CD14-positive monocyte (primary cell): ENCODE data around the gene CRYGS. TPM values are rescaled to one million over a fixed set of nuclear protein-coding genes. Genes with fewer than 3 reads are reported as not detected.
A peak's percentile ranks its signal among the peaks of the same experiment; 100 is the strongest.

Experiments used
- DNase-seq, 3 donors: peaks; one replicate each; pipeline ENCODE4 v3.0.0-alpha.2; 2011 to 2022
- H2AFZ ChIP-seq: 2 replicates; pipeline ENCODE4 v1.6.0; 2012; ENCODE audit warnings: mild to moderate bottlenecking, low read depth, low read length, inconsistent platforms; ENCODE audit not compliant: insufficient read depth, poor library complexity, severe bottlenecking
- H3K27ac ChIP-seq, 2 donors: 1 replicate in 1 of 2; 2 replicates in 1 of 2; pipeline ENCODE4 v1.5.1; 2012 to 2013; ENCODE audit warnings: low read length in 2 of 2, control low read depth in 1 of 2, inconsistent platforms in 1 of 2, low read depth in 1 of 2, mild to moderate bottlenecking in 1 of 2
- H3K27me3 ChIP-seq, 2 donors: one replicate each; pipeline versions ENCODE4 v1.6.0 to v1.6.1; 2011 to 2013; ENCODE audit warnings: low read length in 2 of 2; ENCODE audit not compliant: control insufficient read depth in 2 of 2, insufficient read depth in 2 of 2
- H3K36me3 ChIP-seq, 2 donors: replicated peaks in 1 of 2; 1 replicate in 1 of 2; 2 replicates in 1 of 2; pipeline versions ENCODE4 v1.5.1 to v1.6.1; 2012 to 2013; ENCODE audit warnings: low read length in 2 of 2, control low read depth in 1 of 2, inconsistent platforms in 1 of 2, mild to moderate bottlenecking in 1 of 2; ENCODE audit not compliant: insufficient read depth in 2 of 2, control insufficient read depth in 1 of 2
- H3K4me1 ChIP-seq, 2 donors: 1 replicate in 1 of 2; 2 replicates in 1 of 2; pipeline versions ENCODE4 v1.5.1 to v1.6.1; 2012 to 2013; ENCODE audit warnings: low read length in 2 of 2, control low read depth in 1 of 2, inconsistent platforms in 1 of 2, mild to moderate bottlenecking in 1 of 2, moderate library complexity in 1 of 2; ENCODE audit not compliant: insufficient read depth in 2 of 2, control insufficient read depth in 1 of 2
- H3K4me2 ChIP-seq: replicated peaks from 2 replicates; pipeline ENCODE3; 2012; ENCODE audit warnings: low read length, moderate library complexity, mild to moderate bottlenecking; ENCODE audit not compliant: poor library complexity, severe bottlenecking; ENCODE audit errors: extremely low read depth
- H3K4me3 ChIP-seq, 3 experiments: fragments of 200-600 bp in 1 of 3; sonication (generic) in 1 of 3; replicated peaks in 1 of 3; 1 replicate in 2 of 3; 2 replicates in 1 of 3; pipeline ENCODE4 v1.5.1; 2011 to 2013; ENCODE audit warnings: low read length in 3 of 3, mild to moderate bottlenecking in 3 of 3, control low read depth in 2 of 3, low read depth in 2 of 3, inconsistent platforms in 1 of 3, moderate library complexity in 1 of 3
- H3K79me2 ChIP-seq: 2 replicates; pipeline ENCODE4 v1.6.0; 2012; ENCODE audit warnings: mild to moderate bottlenecking, control low read depth, inconsistent platforms, low read length, moderate library complexity; ENCODE audit not compliant: insufficient read depth
- H3K9ac ChIP-seq: 2 replicates; pipeline ENCODE4 v1.6.0; 2017; ENCODE audit warnings: low read length, mild to moderate bottlenecking; ENCODE audit not compliant: insufficient read depth, poor library complexity, severe bottlenecking
- H3K9me3 ChIP-seq, 2 donors: replicated peaks in 1 of 2; 1 replicate in 1 of 2; 2 replicates in 1 of 2; pipeline versions ENCODE4 v1.5.1 to v1.6.1; 2012 to 2013; ENCODE audit warnings: low read length in 2 of 2, control low read depth in 1 of 2; ENCODE audit not compliant: control insufficient read depth in 1 of 2, insufficient read depth in 1 of 2
- H4K20me1 ChIP-seq: 2 replicates; pipeline ENCODE4 v1.6.0; 2012; ENCODE audit warnings: mild to moderate bottlenecking, low read length, control low read depth, moderate library complexity; ENCODE audit not compliant: insufficient read depth
- H3K27ac Mint-ChIP-seq, 7 donors: one replicate each; pipeline ENCODE4 v1.8.0; 2020; ENCODE audit warnings: mild to moderate bottlenecking in 7 of 7, mixed read lengths in 7 of 7, moderate library complexity in 6 of 7, inconsistent platforms in 2 of 7
- H3K27me3 Mint-ChIP-seq, 3 donors: one replicate each; pipeline ENCODE4 v1.8.0; 2021 to 2022; ENCODE audit warnings: low read depth in 3 of 3, mild to moderate bottlenecking in 3 of 3, mixed read lengths in 3 of 3, moderate library complexity in 3 of 3, inconsistent platforms in 1 of 3
- H3K36me3 Mint-ChIP-seq, 2 donors: one replicate each; pipeline ENCODE4 v1.8.0; 2020; ENCODE audit warnings: mixed read lengths in 2 of 2, inconsistent platforms in 1 of 2, mild to moderate bottlenecking in 1 of 2
- H3K4me1 Mint-ChIP-seq: one replicate; pipeline ENCODE4 v1.8.0; 2020; ENCODE audit warnings: mild to moderate bottlenecking, mixed read lengths
- H3K4me3 Mint-ChIP-seq, 2 donors: one replicate each; pipeline ENCODE4 v1.8.0; 2020; ENCODE audit warnings: mild to moderate bottlenecking in 2 of 2, mixed read lengths in 2 of 2, moderate library complexity in 1 of 2
- H3K9me3 Mint-ChIP-seq, 7 donors: one replicate each; pipeline ENCODE4 v1.8.0; 2020 to 2022; ENCODE audit warnings: mixed read lengths in 7 of 7, mild to moderate bottlenecking in 6 of 7, moderate library complexity in 6 of 7, inconsistent platforms in 2 of 7
- WGBS: methylation state at CpG from one replicate; pipeline ENCODE4 v1.1.5; 2013; ENCODE audit warnings: missing lambda C conversion rate; ENCODE audit not compliant: insufficient coverage; 5-methylcytosine and 5-hydroxymethylcytosine counted together
- intact Hi-C, 2 donors: fragments of 100-400 bp; cut with micrococcal nuclease; formaldehyde crosslinking; loops; one replicate each; pipeline versions ENCODE4 v1.15.0 to v1.15.1; 2023
- polyA plus RNA-seq, 3 donors: library from polyadenylated mRNA; depleted of rRNA in 1 of 3; unstranded in 2 of 3; stranded (reverse) in 1 of 3; fragments of 300-500 nt in 2 of 3; fragments of >200 nt in 1 of 3; fragmentation: Illumina TruSeq in 2 of 3; gene quantifications; 1 replicate in 2 of 3; 2 replicates in 1 of 3; pipeline ENCODE4 v1.2.3, GENCODE V29; 2012 to 2021
- TF ChIP-seq, protein P1 (sequence below): fragments of 200-600 bp; IDR thresholded peaks from one replicate; pipeline ENCODE4 v1.8.0; 2022; ENCODE audit warnings: antibody characterized with exemption, mild to moderate bottlenecking

Gene CRYGS
- polyA plus RNA-seq, 3 donors, result 0.25 to 4.1 TPM; not detected in 1

GRCh38 chr3:186540835-186541226 lies 3.3 kb downstream of the CRYGS start:
- Histone ChIP-seq H3K4me2 (peak overlapping the region; percentile 51), H3K36me3 (peaks cover 12 to 22% of the 10 kb centered on the region in 2 donors), H3K4me3 (no peak overlapping the region), H3K4me1 (peaks cover 3 to 5% of the 10 kb centered on the region in 2 donors), H3K79me2 (no peaks in the 10 kb centered on the region), H3K27ac (no peak overlapping the region), H3K27me3 (no peaks in the 10 kb centered on the region), H4K20me1 (no peaks in the 10 kb centered on the region), H2AFZ (no peak overlapping the region), H3K9me3 (no peaks in the 10 kb centered on the region), H3K9ac (no peak overlapping the region)
- H3K36me3 Mint-ChIP-seq, result peaks cover 29 to 31% of the 10 kb centered on the region in 2 donors
- TF ChIP-seq, protein P1, sequence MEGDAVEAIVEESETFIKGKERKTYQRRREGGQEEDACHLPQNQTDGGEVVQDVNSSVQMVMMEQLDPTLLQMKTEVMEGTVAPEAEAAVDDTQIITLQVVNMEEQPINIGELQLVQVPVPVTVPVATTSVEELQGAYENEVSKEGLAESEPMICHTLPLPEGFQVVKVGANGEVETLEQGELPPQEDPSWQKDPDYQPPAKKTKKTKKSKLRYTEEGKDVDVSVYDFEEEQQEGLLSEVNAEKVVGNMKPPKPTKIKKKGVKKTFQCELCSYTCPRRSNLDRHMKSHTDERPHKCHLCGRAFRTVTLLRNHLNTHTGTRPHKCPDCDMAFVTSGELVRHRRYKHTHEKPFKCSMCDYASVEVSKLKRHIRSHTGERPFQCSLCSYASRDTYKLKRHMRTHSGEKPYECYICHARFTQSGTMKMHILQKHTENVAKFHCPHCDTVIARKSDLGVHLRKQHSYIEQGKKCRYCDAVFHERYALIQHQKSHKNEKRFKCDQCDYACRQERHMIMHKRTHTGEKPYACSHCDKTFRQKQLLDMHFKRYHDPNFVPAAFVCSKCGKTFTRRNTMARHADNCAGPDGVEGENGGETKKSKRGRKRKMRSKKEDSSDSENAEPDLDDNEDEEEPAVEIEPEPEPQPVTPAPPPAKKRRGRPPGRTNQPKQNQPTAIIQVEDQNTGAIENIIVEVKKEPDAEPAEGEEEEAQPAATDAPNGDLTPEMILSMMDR, result peak; percentile 42
- no peak overlapping the region for H3K4me3 Mint-ChIP-seq
- peaks cover 8% of the 10 kb centered on the region for H3K4me1 Mint-ChIP-seq
- no peaks in the 10 kb centered on the region for H3K9me3 Mint-ChIP-seq
- no peak overlapping the region for H3K27ac Mint-ChIP-seq
- no peak for DNase-seq
- WGBS, result 80% methylated on average over 1 of the region's 2 CpGs
- intact Hi-C loops, result loop anchor here (5.0 kb wide), 2 partner anchors 284 to 559 kb away; no protein-coding TSS in a partner anchor
- H3K27me3 Mint-ChIP-seq, result no peaks in the 10 kb centered on the region

DNA sequence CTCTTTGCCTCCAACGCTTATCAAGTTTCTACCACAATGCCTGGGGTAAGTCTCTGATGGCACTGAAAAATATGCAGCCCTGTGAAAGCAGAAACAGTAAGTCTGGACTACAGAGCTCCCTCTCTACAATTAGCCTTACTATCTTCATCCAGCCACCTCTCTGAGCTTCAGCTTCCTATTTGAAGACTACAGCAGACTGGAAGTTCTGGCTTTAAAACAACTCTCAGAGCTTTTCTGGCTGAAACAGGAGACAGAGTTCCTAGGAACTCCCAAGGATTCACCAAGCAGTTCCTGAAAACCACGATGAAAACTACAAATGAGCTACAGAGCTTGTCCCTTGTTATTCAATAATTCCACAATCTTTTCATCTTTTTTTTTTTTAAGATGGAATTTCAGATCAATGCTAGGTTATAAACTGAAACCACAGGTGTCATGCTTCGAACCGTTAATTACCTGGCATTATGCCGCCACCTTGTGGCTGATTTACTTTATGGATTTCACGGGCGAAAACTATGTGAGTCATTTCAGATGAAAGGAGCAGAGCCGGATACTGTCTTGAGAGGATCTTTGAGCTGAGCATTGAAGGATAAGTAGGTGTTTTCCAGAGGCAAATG lies 3.9 kb downstream of the CRYGS start:
- Histone ChIP-seq H3K27me3 (no peaks in the 10 kb centered on the region), H3K9ac (no peak overlapping the region), H3K79me2 (no peaks in the 10 kb centered on the region), H3K4me2 (peak overlapping the region; percentile 51), H3K4me1 (peaks cover 3 to 5% of the 10 kb centered on the region in 2 donors), H3K36me3 (peaks cover 12 to 22% of the 10 kb centered on the region in 2 donors), H3K27ac (no peak overlapping the region), H3K9me3 (no peaks in the 10 kb centered on the region), H4K20me1 (no peaks in the 10 kb centered on the region), H3K4me3 (peak overlapping the region in 2 of 3 experiments; percentile 12 to 39), H2AFZ (no peak overlapping the region)
- WGBS, result 13% methylated on average over 8 of the region's 8 CpGs
- Mint-ChIP-seq H3K4me1 (peaks cover 8% of the 10 kb centered on the region), H3K4me3 (peak overlapping the region in 1 of 2 donors; percentile 67), H3K36me3 (peaks cover 28 to 29% of the 10 kb centered on the region in 2 donors), H3K9me3 (no peaks in the 10 kb centered on the region), H3K27ac (no peak overlapping the region), H3K27me3 (no peaks in the 10 kb centered on the region)
- peak; percentile 56 to 71 (median 70) for DNase-seq
- TF ChIP-seq, protein P1, result peak; percentile 83
- intact Hi-C loops, result loop anchor here (5.0 kb wide), 2 partner anchors 283 to 558 kb away; no protein-coding TSS in a partner anchor
